K562 (cell line): ENCODE measurements around the gene PMM1. TPM values are rescaled to one million over a fixed set of nuclear protein-coding genes. Genes with fewer than 3 reads are reported as not detected.

Experiments
- AFF4 ChIP-seq: sonication (generic); formaldehyde crosslinking; IDR thresholded peaks from 2 replicates; pipeline ENCODE4 v1.8.0; 2023; ENCODE audit warnings: mild to moderate bottlenecking, missing genetic modification reagents
- HMGN3 ChIP-seq: IDR thresholded peaks from 2 replicates; pipeline ENCODE4 v1.6.1; 2011; ENCODE audit warnings: borderline replicate concordance, low read depth, mild to moderate bottlenecking, mixed read lengths, low read length; ENCODE audit not compliant: insufficient read length; ENCODE audit errors: extremely low read depth
- JUN ChIP-seq, 2 experiments: sonication (generic) in 1 of 2; formaldehyde crosslinking in 1 of 2; IDR thresholded peaks; 2 replicates each; pipeline versions ENCODE4 v1.6.1 to v1.8.0; 2012 to 2022; ENCODE audit warnings: borderline replicate concordance in 2 of 2, mild to moderate bottlenecking in 2 of 2, improper control_type of control experiment in 1 of 2, low read depth in 1 of 2, low read length in 1 of 2, missing genetic modification reagents in 1 of 2
- SNRNP70 ChIP-seq: fragments of 200-400 bp; formaldehyde crosslinking; optimal IDR thresholded peaks from 2 replicates; pipeline ENCODE3; 2017; ENCODE audit warnings: low read depth, low read length
- SREBF1 ChIP-seq: fragments of 150-350 bp; IDR thresholded peaks from 2 replicates; pipeline ENCODE4 v1.6.1; 2014; ENCODE audit warnings: antibody characterized with exemption, low read depth, low read length, borderline replicate concordance
- SRSF7 ChIP-seq: fragments of 200-400 bp; formaldehyde crosslinking; optimal IDR thresholded peaks from 2 replicates; pipeline ENCODE3; 2017; ENCODE audit warnings: mild to moderate bottlenecking, low read depth, low read length
- STAT6 ChIP-seq: sonication (generic); formaldehyde crosslinking; IDR thresholded peaks from 2 replicates; pipeline ENCODE4 v1.8.1; 2023; ENCODE audit warnings: mild to moderate bottlenecking, missing genetic modification reagents
- ZBTB2 ChIP-seq: fragments of 450-650 bp; IDR thresholded peaks from 2 replicates; pipeline ENCODE4 v1.6.1; 2016; ENCODE audit warnings: antibody characterized with exemption
- polyA plus RNA-seq, 8 experiments: library from polyadenylated mRNA; depleted of rRNA in 4 of 8; stranded (reverse) in 5 of 8; unstranded in 3 of 8; fragments of >200 nt; fragmentation: Nextera tagmentation in 2 of 8; fragmentation: Illumina TruSeq in 1 of 8; extraction: Ambion mirVana in 2 of 8; extraction: Trizol in 1 of 8; gene quantifications; 2 replicates each; pipeline versions ENCODE4 v1.2.1 to v1.2.3, GENCODE V29; 2011 to 2014; ENCODE audit warnings: inconsistent platforms in 1 of 8, missing spikeins in 1 of 8
- total RNA-seq, 7 experiments: library from RNA; depleted of rRNA in 6 of 7; stranded (reverse); fragments of >200 nt in 6 of 7; fragmentation: Illumina TruSeq in 2 of 7; extraction: Trizol in 2 of 7; gene quantifications; 2 replicates each; pipeline versions ENCODE4 v1.2.1 to v1.2.3, GENCODE V29; 2011 to 2021; ENCODE audit warnings: low replicate concordance in 1 of 7
- TF ChIP-seq, protein P1 (sequence below): fragments of 250-450 bp; sonication (Bioruptor Pico); IDR thresholded peaks from 2 replicates; pipeline ENCODE4 v1.4.0; 2020
- TF ChIP-seq, protein P2 (sequence below): fragments of 450-650 bp; conservative IDR thresholded peaks from 2 replicates; pipeline ENCODE4 v1.6.1; 2016; ENCODE audit warnings: missing genetic modification characterization, low read depth, mild to moderate bottlenecking, control low read depth, missing compliant biosample characterization

Gene PMM1
- total and polyA plus RNA-seq, 9 of the 15 experiments (the other 6 are each of a cell fraction or from before 2014, with no cell fraction given), result 10.2 to 31.7 (median 20.3) TPM

DNA sequence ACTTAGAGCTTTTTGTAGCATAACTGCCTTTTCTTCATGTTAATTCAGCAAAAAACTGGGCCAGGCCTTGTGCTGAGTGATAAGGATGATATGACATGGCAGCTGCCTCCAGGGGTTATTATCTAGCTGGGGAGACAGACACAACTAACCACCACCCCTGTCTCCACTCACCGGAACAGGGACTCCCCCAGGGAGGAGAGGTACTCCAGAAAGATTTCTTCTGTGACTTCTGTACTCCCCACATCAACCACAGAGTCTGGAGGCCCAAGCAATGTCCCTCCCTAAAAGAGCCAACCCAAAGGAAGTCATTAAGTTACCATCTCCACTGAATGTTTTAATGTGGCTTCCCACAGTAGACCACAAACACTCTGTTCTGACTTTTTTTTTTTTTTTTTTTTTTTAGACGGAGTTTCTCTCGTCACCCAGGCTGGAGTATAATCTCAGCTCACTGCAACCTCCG is 14.3 kb upstream of the PMM1 start (continued):
- TF ChIP-seq, protein P1, sequence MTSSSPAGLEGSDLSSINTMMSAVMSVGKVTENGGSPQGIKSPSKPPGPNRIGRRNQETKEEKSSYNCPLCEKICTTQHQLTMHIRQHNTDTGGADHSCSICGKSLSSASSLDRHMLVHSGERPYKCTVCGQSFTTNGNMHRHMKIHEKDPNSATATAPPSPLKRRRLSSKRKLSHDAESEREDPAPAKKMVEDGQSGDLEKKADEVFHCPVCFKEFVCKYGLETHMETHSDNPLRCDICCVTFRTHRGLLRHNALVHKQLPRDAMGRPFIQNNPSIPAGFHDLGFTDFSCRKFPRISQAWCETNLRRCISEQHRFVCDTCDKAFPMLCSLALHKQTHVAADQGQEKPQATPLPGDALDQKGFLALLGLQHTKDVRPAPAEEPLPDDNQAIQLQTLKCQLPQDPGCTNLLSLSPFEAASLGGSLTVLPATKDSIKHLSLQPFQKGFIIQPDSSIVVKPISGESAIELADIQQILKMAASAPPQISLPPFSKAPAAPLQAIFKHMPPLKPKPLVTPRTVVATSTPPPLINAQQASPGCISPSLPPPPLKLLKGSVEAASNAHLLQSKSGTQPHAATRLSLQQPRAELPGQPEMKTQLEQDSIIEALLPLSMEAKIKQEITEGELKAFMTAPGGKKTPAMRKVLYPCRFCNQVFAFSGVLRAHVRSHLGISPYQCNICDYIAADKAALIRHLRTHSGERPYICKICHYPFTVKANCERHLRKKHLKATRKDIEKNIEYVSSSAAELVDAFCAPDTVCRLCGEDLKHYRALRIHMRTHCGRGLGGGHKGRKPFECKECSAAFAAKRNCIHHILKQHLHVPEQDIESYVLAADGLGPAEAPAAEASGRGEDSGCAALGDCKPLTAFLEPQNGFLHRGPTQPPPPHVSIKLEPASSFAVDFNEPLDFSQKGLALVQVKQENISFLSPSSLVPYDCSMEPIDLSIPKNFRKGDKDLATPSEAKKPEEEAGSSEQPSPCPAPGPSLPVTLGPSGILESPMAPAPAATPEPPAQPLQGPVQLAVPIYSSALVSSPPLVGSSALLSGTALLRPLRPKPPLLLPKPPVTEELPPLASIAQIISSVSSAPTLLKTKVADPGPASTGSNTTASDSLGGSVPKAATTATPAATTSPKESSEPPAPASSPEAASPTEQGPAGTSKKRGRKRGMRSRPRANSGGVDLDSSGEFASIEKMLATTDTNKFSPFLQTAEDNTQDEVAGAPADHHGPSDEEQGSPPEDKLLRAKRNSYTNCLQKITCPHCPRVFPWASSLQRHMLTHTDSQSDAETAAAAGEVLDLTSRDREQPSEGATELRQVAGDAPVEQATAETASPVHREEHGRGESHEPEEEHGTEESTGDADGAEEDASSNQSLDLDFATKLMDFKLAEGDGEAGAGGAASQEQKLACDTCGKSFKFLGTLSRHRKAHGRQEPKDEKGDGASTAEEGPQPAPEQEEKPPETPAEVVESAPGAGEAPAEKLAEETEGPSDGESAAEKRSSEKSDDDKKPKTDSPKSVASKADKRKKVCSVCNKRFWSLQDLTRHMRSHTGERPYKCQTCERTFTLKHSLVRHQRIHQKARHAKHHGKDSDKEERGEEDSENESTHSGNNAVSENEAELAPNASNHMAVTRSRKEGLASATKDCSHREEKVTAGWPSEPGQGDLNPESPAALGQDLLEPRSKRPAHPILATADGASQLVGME (CRISPR knock-in tag), result no peak
- TF ChIP-seq ZBTB2 (no peak), HMGN3 (no peak), STAT6 (no peak), SREBF1 (no peak), SRSF7 (no peak), SNRNP70 (no peak), AFF4 (no peak), JUN (IDR thresholded peaks at IDR 0.05; ENCODE audit: borderline replicate concordance, low read depth, low read length) (no peak), JUN (CRISPR knock-in tag; IDR thresholded peaks at IDR 0.05; ENCODE audit: borderline replicate concordance) (no peak)
- TF ChIP-seq, protein P2, sequence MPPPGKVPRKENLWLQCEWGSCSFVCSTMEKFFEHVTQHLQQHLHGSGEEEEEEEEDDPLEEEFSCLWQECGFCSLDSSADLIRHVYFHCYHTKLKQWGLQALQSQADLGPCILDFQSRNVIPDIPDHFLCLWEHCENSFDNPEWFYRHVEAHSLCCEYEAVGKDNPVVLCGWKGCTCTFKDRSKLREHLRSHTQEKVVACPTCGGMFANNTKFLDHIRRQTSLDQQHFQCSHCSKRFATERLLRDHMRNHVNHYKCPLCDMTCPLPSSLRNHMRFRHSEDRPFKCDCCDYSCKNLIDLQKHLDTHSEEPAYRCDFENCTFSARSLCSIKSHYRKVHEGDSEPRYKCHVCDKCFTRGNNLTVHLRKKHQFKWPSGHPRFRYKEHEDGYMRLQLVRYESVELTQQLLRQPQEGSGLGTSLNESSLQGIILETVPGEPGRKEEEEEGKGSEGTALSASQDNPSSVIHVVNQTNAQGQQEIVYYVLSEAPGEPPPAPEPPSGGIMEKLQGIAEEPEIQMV (tag), result no peak
